LNCAP (cell line): Measurements from ENCODE around the gene RBM20.

ENCODE experiments used
- CTCF ChIP-seq: fragments of 450-650 bp; IDR thresholded peaks from 2 replicates; pipeline ENCODE4 v1.5.1; 2017; ENCODE audit warnings: mild to moderate bottlenecking

RBM20 gene

DNA sequence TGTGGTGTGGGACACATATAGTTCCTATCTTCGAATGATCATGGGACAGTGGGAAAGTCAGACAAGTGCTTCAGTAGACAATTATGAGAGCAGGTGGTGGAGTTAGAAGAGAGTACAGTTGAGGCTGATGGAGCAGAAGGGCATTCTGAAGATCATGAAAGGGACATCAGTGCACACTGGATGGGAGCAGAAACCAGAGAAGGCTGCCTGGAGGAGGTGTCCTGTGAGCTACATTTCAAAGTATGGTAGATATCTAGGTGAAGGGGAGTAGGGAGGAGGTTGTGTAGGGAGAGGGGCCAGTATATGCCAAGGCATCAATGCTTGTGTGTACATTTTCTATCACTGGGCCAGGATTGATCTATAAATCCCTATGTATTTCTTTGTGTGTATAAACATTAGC lies 127.3 kb downstream of the RBM20 start:
- no peak for TF ChIP-seq CTCF

- no peak for TF ChIP-seq CTCF
Observed at GRCh38 chr10:110771991-110772390, 127.9 kb downstream of the RBM20 start.

DNA sequence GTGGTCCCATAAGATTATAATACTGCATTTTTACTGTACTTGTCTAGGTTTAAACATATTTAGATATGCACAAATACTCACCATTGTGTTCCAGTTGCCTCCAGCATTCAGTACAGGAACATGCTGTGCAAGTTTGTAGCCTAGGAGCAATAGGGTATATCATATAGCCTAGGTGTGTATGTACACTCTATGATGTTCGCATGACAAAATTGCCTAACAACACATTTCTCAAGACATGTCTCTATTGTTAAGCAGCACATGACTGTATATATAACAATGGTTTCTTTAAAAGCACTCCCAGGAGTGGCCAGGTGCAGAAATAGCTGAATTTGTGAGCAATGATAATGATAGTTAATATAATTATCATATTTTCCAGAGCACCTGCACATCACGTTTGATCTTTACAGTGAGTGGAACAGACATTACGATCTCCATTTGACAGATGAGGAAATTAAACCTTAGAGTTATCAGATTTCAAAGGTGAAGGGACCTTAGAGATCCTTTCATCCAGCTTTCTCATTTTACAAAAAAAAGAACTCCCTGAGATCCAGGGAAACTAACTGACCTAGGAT lies 128.4 kb downstream of the RBM20 start:
- no peak for TF ChIP-seq CTCF

GRCh38 chr10:110773693-110774068 lies 129.5 kb downstream of the RBM20 start:
- no peak for TF ChIP-seq CTCF

DNA sequence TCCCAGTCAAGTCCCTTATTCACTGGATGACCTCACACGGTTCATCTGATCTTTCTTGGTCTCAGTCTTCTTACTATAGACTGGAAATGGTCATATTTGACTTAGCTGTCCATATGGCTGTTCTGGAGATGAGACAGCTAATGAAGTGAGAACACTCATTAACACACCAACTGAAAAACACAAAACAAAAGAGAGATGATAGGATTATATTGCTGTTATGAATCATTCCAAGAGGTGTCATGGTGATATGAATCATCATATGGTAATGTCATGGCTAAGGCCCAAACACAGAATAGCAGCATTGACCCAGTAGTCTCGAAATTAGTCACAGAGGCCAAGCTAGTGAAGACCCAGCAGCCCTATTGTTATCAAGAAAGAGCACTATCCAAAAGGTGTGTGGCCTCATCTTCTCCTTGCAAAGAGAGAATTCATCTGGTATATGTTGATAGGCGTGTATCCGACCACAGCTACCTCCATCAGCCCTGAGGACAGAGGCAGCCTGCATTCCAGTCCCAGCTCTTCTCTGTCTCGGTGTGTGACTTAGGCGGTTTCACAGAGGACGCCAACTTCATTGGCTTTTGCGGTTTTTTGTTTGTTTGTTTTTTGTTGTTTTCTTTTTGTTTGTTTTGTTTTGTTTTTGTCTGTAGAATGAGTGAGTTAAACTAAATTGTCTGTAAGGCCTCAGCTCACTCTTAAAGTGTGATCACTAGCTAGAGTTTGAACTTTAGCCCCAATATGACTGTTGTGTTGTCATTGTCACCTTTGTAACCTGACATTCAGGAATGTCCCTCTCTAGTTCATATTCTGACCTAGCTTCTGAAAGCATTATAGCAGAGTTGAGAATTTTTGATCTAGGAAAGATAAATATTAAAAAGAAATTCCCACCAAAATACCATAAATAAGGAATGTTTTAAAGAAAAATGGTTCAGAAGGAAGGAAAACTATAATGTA lies 130.2 kb downstream of the RBM20 start:
- no peak for TF ChIP-seq CTCF

GRCh38 chr10:110775020-110775375 lies 130.9 kb downstream of the RBM20 start:
- no peak for TF ChIP-seq CTCF

DNA sequence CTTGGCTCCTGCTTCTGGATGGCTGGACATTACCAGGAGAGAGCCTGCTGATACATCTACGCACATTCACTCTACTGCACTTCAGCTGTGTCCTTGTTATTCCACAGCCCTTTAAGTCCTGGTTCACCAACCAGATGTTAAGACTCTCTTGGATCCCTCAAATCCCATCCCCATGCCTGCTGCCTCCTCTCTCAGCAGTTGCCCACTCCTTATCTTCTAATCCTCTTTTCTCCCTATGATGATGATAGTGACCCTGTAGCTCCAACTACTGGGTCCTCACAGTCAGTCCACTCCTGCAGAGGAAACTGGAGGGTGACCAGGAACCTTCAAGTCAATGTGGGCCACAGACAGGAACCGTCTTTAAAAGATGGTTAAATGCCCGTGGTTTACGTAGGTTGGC lies 131.3 kb downstream of the RBM20 start:
- TF ChIP-seq CTCF = no peak
